Keratinocyte (primary cell): ENCODE measurements around the gene SPA17. TPM values are rescaled to one million over a fixed set of nuclear protein-coding genes. Genes with fewer than 3 reads are reported as not detected.
A peak's percentile ranks its signal among the peaks of the same experiment; 100 is the strongest.

Source experiments
- DNase-seq: peaks from one replicate; pipeline ENCODE4 v3.0.0-alpha.2; 2011; ENCODE audit warnings: low read depth, missing footprints, low spot score
- FAIRE-seq: peaks from 2 replicates; lab custom pipeline; 2011; peaks lifted over from hg19 to GRCh38; lab: Jason Lieb, UNC
- H2AFZ ChIP-seq: 2 replicates; pipeline ENCODE4 v1.6.0; 2012; ENCODE audit warnings: low read length, control low read depth, inconsistent platforms; ENCODE audit not compliant: control insufficient read depth
- H3K27ac ChIP-seq: 2 replicates; pipeline ENCODE4 v1.5.1; 2011; ENCODE audit warnings: low read length; ENCODE audit not compliant: control insufficient read depth, insufficient read depth
- H3K27me3 ChIP-seq: 3 replicates; pipeline ENCODE4 v1.6.0; 2011; ENCODE audit warnings: low read length; ENCODE audit not compliant: control insufficient read depth, insufficient read depth; ENCODE audit errors: extremely low read depth
- H3K36me3 ChIP-seq, 2 experiments: 2 replicates in 1 of 2; 3 replicates in 1 of 2; pipeline ENCODE4 v1.5.1; 2011; ENCODE audit warnings: low read length in 2 of 2, mild to moderate bottlenecking in 1 of 2; ENCODE audit not compliant: control insufficient read depth in 2 of 2, insufficient read depth in 2 of 2; ENCODE audit errors: extremely low read depth in 1 of 2
- H3K4me1 ChIP-seq: 3 replicates; pipeline ENCODE4 v1.5.1; 2011; ENCODE audit warnings: low read length; ENCODE audit not compliant: control insufficient read depth, insufficient read depth; ENCODE audit errors: extremely low read depth
- H3K4me2 ChIP-seq: 3 replicates; pipeline ENCODE4 v1.6.0; 2011; ENCODE audit warnings: low read depth, low read length; ENCODE audit not compliant: control insufficient read depth, insufficient read depth; ENCODE audit errors: extremely low read depth
- H3K4me3 ChIP-seq, 3 experiments: fragments of 200-600 bp in 1 of 3; sonication (generic) in 1 of 3; 2 replicates in 2 of 3; 3 replicates in 1 of 3; pipeline ENCODE4 v1.5.1; 2011 to 2016; ENCODE audit warnings: low read length in 3 of 3, mild to moderate bottlenecking in 3 of 3, control low read depth in 2 of 3, inconsistent platforms in 1 of 3, low read depth in 1 of 3, mixed read lengths in 1 of 3, mixed run types in 1 of 3, moderate library complexity in 1 of 3; ENCODE audit not compliant: control insufficient read depth in 2 of 3, insufficient read depth in 2 of 3; ENCODE audit errors: extremely low read depth in 1 of 3
- H3K79me2 ChIP-seq: 2 replicates; pipeline ENCODE4 v1.6.0; 2012; ENCODE audit warnings: low read length; ENCODE audit not compliant: control insufficient read depth, insufficient read depth
- H3K9ac ChIP-seq: 3 replicates; pipeline ENCODE4 v1.6.0; 2011; ENCODE audit warnings: low read length; ENCODE audit not compliant: control insufficient read depth, insufficient read depth; ENCODE audit errors: extremely low read depth
- H3K9me1 ChIP-seq: 3 replicates; pipeline ENCODE4 v1.6.0; 2011; ENCODE audit warnings: low read length; ENCODE audit not compliant: control insufficient read depth, insufficient read depth; ENCODE audit errors: extremely low read depth
- H3K9me3 ChIP-seq: 2 replicates; pipeline ENCODE4 v1.5.1; 2012; ENCODE audit warnings: low read depth, low read length; ENCODE audit not compliant: control insufficient read depth
- H4K20me1 ChIP-seq: 3 replicates; pipeline ENCODE4 v1.6.0; 2011; ENCODE audit warnings: low read length; ENCODE audit not compliant: control insufficient read depth, insufficient read depth; ENCODE audit errors: extremely low read depth
- EZH2 ChIP-seq: IDR thresholded peaks from one replicate; pipeline ENCODE4 v1.6.1; 2012; ENCODE audit warnings: inconsistent platforms, mild to moderate bottlenecking, low read length, moderate library complexity
- dilution Hi-C: fragments of 300-500 bp; cut with MboI; formaldehyde crosslinking; loops from one replicate; pipeline ENCODE4 v1.7.0; 2020; ENCODE audit warnings: low sequenced_read_pairs; ENCODE audit not compliant: extremely low pct_ligation_motif_present
- polyA plus RNA-seq, 5 experiments: library from polyadenylated mRNA; depleted of rRNA in 3 of 5; stranded (reverse) in 3 of 5; stranded (forward) in 1 of 5; unstranded in 1 of 5; fragments of >200 nt; gene quantifications; 1 replicate in 1 of 5; 2 replicates in 3 of 5; 3 replicates in 1 of 5; pipeline versions ENCODE4 v1.2.1 to v1.2.3, GENCODE V29; 2011 to 2012; ENCODE audit warnings: missing spikeins in 2 of 5, low read depth in 1 of 5, low replicate concordance in 1 of 5
- TF ChIP-seq, protein P1 (sequence below), 3 experiments: IDR thresholded peaks in 1 of 3; conservative IDR thresholded peaks in 1 of 3; optimal IDR thresholded peaks in 1 of 3; 2 replicates in 2 of 3; 3 replicates in 1 of 3; pipeline versions ENCODE3 to v1.5.1; 2011; ENCODE audit warnings: low read length in 3 of 3, mild to moderate bottlenecking in 3 of 3, moderate library complexity in 2 of 3, control low read depth in 1 of 3, inconsistent platforms in 1 of 3; ENCODE audit not compliant: insufficient read depth in 2 of 3; ENCODE audit errors: extremely low read depth in 1 of 3

Gene SPA17
- polyA plus RNA-seq, 1 donor (not counting 4 experiments of a cell fraction or from before 2014, with no cell fraction given) = 19.5 TPM

GRCh38 chr11:124670732-124671131 is 3.0 kb upstream of the SPA17 start:
- H3K9ac ChIP-seq = no peak overlapping the region
- H3K27ac ChIP-seq = no peak overlapping the region
- no peaks in the 10 kb centered on the region for H3K9me3 ChIP-seq
- H4K20me1 ChIP-seq = no peaks in the 10 kb centered on the region
- FAIRE-seq = no peak
- H3K4me1 ChIP-seq = peaks cover 6% of the 10 kb centered on the region
- no peak for TF ChIP-seq EZH2
- TF ChIP-seq, protein P1, sequence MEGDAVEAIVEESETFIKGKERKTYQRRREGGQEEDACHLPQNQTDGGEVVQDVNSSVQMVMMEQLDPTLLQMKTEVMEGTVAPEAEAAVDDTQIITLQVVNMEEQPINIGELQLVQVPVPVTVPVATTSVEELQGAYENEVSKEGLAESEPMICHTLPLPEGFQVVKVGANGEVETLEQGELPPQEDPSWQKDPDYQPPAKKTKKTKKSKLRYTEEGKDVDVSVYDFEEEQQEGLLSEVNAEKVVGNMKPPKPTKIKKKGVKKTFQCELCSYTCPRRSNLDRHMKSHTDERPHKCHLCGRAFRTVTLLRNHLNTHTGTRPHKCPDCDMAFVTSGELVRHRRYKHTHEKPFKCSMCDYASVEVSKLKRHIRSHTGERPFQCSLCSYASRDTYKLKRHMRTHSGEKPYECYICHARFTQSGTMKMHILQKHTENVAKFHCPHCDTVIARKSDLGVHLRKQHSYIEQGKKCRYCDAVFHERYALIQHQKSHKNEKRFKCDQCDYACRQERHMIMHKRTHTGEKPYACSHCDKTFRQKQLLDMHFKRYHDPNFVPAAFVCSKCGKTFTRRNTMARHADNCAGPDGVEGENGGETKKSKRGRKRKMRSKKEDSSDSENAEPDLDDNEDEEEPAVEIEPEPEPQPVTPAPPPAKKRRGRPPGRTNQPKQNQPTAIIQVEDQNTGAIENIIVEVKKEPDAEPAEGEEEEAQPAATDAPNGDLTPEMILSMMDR (optimal IDR thresholded peaks at IDR 0.05 in 1 of 3, IDR thresholded peaks at IDR 0.05 in 1 of 3, conservative IDR thresholded peaks at IDR 0.05 in 1 of 3; ENCODE audit: extremely low read depth in 1 of 3, insufficient read depth in 2 of 3, low read length in 3 of 3) = no peak
- no peaks in the 10 kb centered on the region for H3K36me3 ChIP-seq
- DNase-seq = no peak
- H3K4me2 ChIP-seq = no peak overlapping the region
- no peak overlapping the region for H3K4me3 ChIP-seq
- no peak overlapping the region for H2AFZ ChIP-seq
- no peaks in the 10 kb centered on the region for H3K9me1 ChIP-seq
- dilution Hi-C loops = no loop called here
- H3K79me2 ChIP-seq = no peaks in the 10 kb centered on the region
- no peaks in the 10 kb centered on the region for H3K27me3 ChIP-seq

DNA sequence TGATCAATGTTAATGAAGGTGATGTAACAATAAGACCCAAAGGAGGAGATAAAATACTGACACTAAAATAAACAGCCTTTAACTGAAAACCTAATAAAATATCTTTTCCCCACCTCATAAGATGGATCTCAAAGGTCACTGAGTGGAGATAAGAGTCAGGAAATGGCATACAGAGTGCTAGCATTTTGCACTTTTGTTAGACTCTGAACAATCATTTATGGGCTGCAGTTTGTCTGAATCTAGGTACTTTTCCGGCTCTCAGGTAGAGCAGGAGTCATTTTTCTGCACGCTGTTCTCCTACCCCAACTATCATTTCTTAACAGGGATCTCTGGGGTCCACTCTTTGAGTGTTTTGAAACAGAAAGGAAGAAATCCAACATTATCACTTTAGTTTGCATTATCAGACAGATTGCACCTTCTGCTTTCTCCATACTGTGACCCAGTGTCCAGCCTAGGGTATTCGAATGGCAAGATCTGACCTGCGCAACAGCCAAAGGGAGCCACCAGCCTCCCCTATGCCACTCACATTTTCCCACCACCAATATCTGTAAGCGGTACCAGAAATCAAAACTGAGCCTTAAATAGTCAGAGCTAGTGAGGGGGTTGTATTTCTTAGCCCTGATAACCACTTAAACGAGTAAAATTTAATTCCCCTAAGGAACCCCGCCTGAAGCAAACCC is 1.0 kb upstream of the SPA17 start:
- H3K79me2 ChIP-seq = no peaks in the 10 kb centered on the region
- FAIRE-seq (no peak), DNase-seq (no peak)
- H3K4me2 ChIP-seq = peak overlapping the region; percentile 85
- peak overlapping the region; percentile 80 for H3K9ac ChIP-seq
- dilution Hi-C loops = no loop called here
- no peaks in the 10 kb centered on the region for H3K27me3 ChIP-seq
- H3K4me3 ChIP-seq = peak overlapping the region; percentile 66 to 75 (median 74)
- peak overlapping the region; percentile 65 for H2AFZ ChIP-seq
- peaks cover 6% of the 10 kb centered on the region for H3K4me1 ChIP-seq
- peak overlapping the region; percentile 25 for H3K27ac ChIP-seq
- H3K36me3 ChIP-seq = no peaks in the 10 kb centered on the region
- no peak for TF ChIP-seq EZH2
- H3K9me3 ChIP-seq = no peaks in the 10 kb centered on the region
- H3K9me1 ChIP-seq = no peaks in the 10 kb centered on the region
- no peaks in the 10 kb centered on the region for H4K20me1 ChIP-seq

- no peak for TF ChIP-seq EZH2
- TF ChIP-seq, protein P1 (optimal IDR thresholded peaks at IDR 0.05 in 1 of 3, IDR thresholded peaks at IDR 0.05 in 1 of 3, conservative IDR thresholded peaks at IDR 0.05 in 1 of 3; ENCODE audit: extremely low read depth in 1 of 3, insufficient read depth in 2 of 3, low read length in 3 of 3) = no peak
- H3K9ac ChIP-seq = peak overlapping the region; percentile 80
- no peak for DNase-seq
- dilution Hi-C loops = no loop called here
- H2AFZ ChIP-seq = peak overlapping the region; percentile 89
- H3K27ac ChIP-seq = peak overlapping the region; percentile 33
- H3K9me1 ChIP-seq = no peaks in the 10 kb centered on the region
- peaks cover 6% of the 10 kb centered on the region for H3K4me1 ChIP-seq
- H3K9me3 ChIP-seq = no peaks in the 10 kb centered on the region
- H3K4me2 ChIP-seq = peak overlapping the region; percentile 76
- peak overlapping the region; percentile 58 to 74 (median 66) for H3K4me3 ChIP-seq
- H3K27me3 ChIP-seq = no peaks in the 10 kb centered on the region
- no peaks in the 10 kb centered on the region for H3K79me2 ChIP-seq
- H4K20me1 ChIP-seq = no peaks in the 10 kb centered on the region
- no peaks in the 10 kb centered on the region for H3K36me3 ChIP-seq
- no peak for FAIRE-seq
These were observed 439 bp downstream of the SPA17 start for GRCh38 chr11:124674168-124674517.
